GM06990 (cell line): Measurements from ENCODE around the gene TMEM170B.
"Not testable (repeated sequence)": the region's sequence is repeated elsewhere in the genome, so short reads cannot be mapped to it uniquely, and the experiment has no call there.

Experiments
- DNase-seq: peaks from one replicate; pipeline ENCODE4 v3.0.0-alpha.2; 2011; ENCODE audit not compliant: insufficient read length; ENCODE audit errors: extremely low read depth
- H3K27me3 ChIP-seq: replicated peaks from 2 replicates; pipeline ENCODE4 v1.6.0; 2011; ENCODE audit warnings: low read length; ENCODE audit not compliant: control insufficient read depth, insufficient read depth
- H3K36me3 ChIP-seq: 2 replicates; pipeline ENCODE4 v1.5.1; 2011; ENCODE audit warnings: low read length; ENCODE audit not compliant: control insufficient read depth, insufficient read depth
- H3K4me3 ChIP-seq: replicated peaks from 2 replicates; pipeline ENCODE4 v1.5.1; 2011; ENCODE audit warnings: low read depth, mild to moderate bottlenecking, control low read depth, low read length
- CTCF ChIP-seq: IDR thresholded peaks from 2 replicates; pipeline ENCODE4 v1.5.1; 2011; ENCODE audit warnings: low read length, control low read depth, mild to moderate bottlenecking, inconsistent platforms; ENCODE audit not compliant: insufficient read depth, poor library complexity, severe bottlenecking

The TMEM170B gene

GRCh38 chr6:11542863-11543262 lies 5.3 kb downstream of the TMEM170B start:
- no peak for TF ChIP-seq CTCF
- no peaks in the 10 kb centered on the region for H3K27me3 ChIP-seq

GRCh38 chr6:11543919-11544518 lies 6.5 kb downstream of the TMEM170B start:
- no peaks in the 10 kb centered on the region for H3K27me3 ChIP-seq
- TF ChIP-seq CTCF = no peak
- H3K4me3 ChIP-seq = no peak overlapping the region
- DNase-seq = no peak
- no peaks in the 10 kb centered on the region for H3K36me3 ChIP-seq

More at GRCh38 chr6:11542863-11543262, 5.3 kb downstream of the TMEM170B start:
- no peaks in the 10 kb centered on the region for H3K36me3 ChIP-seq
- DNase-seq = no peak
- no peak overlapping the region for H3K4me3 ChIP-seq

GRCh38 chr6:11547846-11548245 lies 10.3 kb downstream of the TMEM170B start:
- H3K36me3 ChIP-seq, H3K4me3 ChIP-seq, DNase-seq, H3K27me3 ChIP-seq: not testable (repeated sequence)

GRCh38 chr6:11548578-11548977 lies 11.0 kb downstream of the TMEM170B start:
- H3K27me3 ChIP-seq, H3K36me3 ChIP-seq, DNase-seq, H3K4me3 ChIP-seq: not testable (repeated sequence)

GRCh38 chr6:11551053-11551452 lies 13.5 kb downstream of the TMEM170B start:
- no peak overlapping the region for H3K4me3 ChIP-seq
- H3K36me3 ChIP-seq = no peaks in the 10 kb centered on the region
- TF ChIP-seq CTCF = no peak
- H3K27me3 ChIP-seq = no peaks in the 10 kb centered on the region
- no peak for DNase-seq

GRCh38 chr6:11552442-11552841 lies 14.9 kb downstream of the TMEM170B start:
- no peak for DNase-seq
- Histone ChIP-seq H3K36me3 (no peaks in the 10 kb centered on the region), H3K27me3 (no peaks in the 10 kb centered on the region), H3K4me3 (no peak overlapping the region)
- TF ChIP-seq CTCF = no peak

- no peak for DNase-seq
- H3K4me3 ChIP-seq = no peak overlapping the region
- no peaks in the 10 kb centered on the region for H3K27me3 ChIP-seq
- TF ChIP-seq CTCF = no peak
- H3K36me3 ChIP-seq = no peaks in the 10 kb centered on the region
These were observed 16.3 kb downstream of the TMEM170B start for GRCh38 chr6:11553824-11554223.
